ENCODE results near the gene ARL10. TPM values are rescaled to one million over a fixed set of nuclear protein-coding genes. Genes with fewer than 3 reads are reported as not detected.

ARL10 gene
- 3.6 and 6.7 TPM in 2 replicates for total RNA-seq

GRCh38 chr5:176365351-176366231 lies at the start of gene ARL10:
ARL10 (plus strand) TSS chr5:176365487; CDS start chr5:176365564, 77 bp downstream.

GRCh38 chr5:176361437-176362232 lies 3.7 kb upstream of the ARL10 start, which contains the start of gene KIAA1191:
KIAA1191 (minus strand) TSS chr5:176361764; CDS start chr5:176359508, 2,256 bp downstream.

GRCh38 chr5:176388444-176389134 lies 23.3 kb downstream of the ARL10 start, which contains the start of the genes HIGD2A and NOP16:
HIGD2A (plus strand) TSS chr5:176388751; CDS start chr5:176388820, 69 bp downstream.
NOP16 (minus strand) TSS chr5:176388598; CDS start chr5:176388539, 59 bp downstream.

GRCh38 chr5:176415952-176416924 lies 51.0 kb downstream of the ARL10 start, which contains the start of gene CLTB:
CLTB (minus strand) TSS chr5:176416539; CDS start chr5:176416363, 176 bp downstream.

Other genes with a start within 250 kb of the ARL10 start
- 5.5 and 8.5 TPM in 2 replicates for gene SIMC1, start 127.1 kb upstream of the ARL10 start, total RNA-seq
- 96.7 and 97.0 TPM in 2 replicates for gene KIAA1191, start 3.7 kb upstream of the ARL10 start, total RNA-seq
- gene NOP16, start 23.1 kb downstream of the ARL10 start, total RNA-seq, result 29.2 and 29.6 TPM in 2 replicates
- 127 and 159 TPM in 2 replicates for gene HIGD2A, start 23.3 kb downstream of the ARL10 start, total RNA-seq
- gene CLTB, start 51.1 kb downstream of the ARL10 start, total RNA-seq, result 195 and 200 TPM in 2 replicates
- gene FAF2, start 82.9 kb downstream of the ARL10 start, total RNA-seq, result 29.3 and 31.3 TPM in 2 replicates
- 6.5 and 7.3 TPM in 2 replicates for gene RNF44, start 171.9 kb downstream of the ARL10 start, total RNA-seq
- gene CDHR2, start 183.9 kb downstream of the ARL10 start, total RNA-seq, result not detected in 2 replicates
- gene GPRIN1, start 244.7 kb downstream of the ARL10 start, total RNA-seq, result 8.8 and 10.0 TPM in 2 replicates